Measurements from ENCODE around the gene FCAR. TPM values are rescaled to one million over a fixed set of nuclear protein-coding genes. Genes with fewer than 3 reads are reported as not detected.
"Not testable (repeated sequence)": the region's sequence is repeated elsewhere in the genome, so short reads cannot be mapped to it uniquely, and the experiment has no call there.

The FCAR gene
- total RNA-seq (2014; rRNA removed; shearing (Covaris generic); ENCODE audit: low replicate concordance): not detected in 2 replicates

GRCh38 chr19:54873990-54874389 lies at the start of gene FCAR:
Gene FCAR, plus strand, starts transcription at chr19:54874235. Its CDS starts 55 bp downstream, at chr19:54874290.
- no peaks in the 10 kb centered on the region for H3K9me3 ChIP-seq (ENCODE audit: low read length)
- H4K20me1 ChIP-seq (ENCODE audit: insufficient read depth, low read depth, low read length): no peaks in the 10 kb centered on the region
- no peak for DNase-seq
- no peaks in the 10 kb centered on the region for H3K4me1 ChIP-seq (ENCODE audit: low read length)
- no peak within 1 kb of the TSS for H2AFZ ChIP-seq (ENCODE audit: low read length)
- no peak within 1 kb of the TSS for H3K9ac ChIP-seq (ENCODE audit: low read length)
- no peak within 1 kb of the TSS for H3K4me3 ChIP-seq (ENCODE audit: low read length)
- H3K36me3 ChIP-seq (ENCODE audit: insufficient read depth, low read length): no peaks in the 10 kb centered on the region
- no peak within 1 kb of the TSS for H3K4me2 ChIP-seq (ENCODE audit: low read depth, low read length, poor library complexity, severe bottlenecking)
- no peaks in the 10 kb centered on the region for H3K79me2 ChIP-seq (ENCODE audit: low read length)
- no peaks in the 10 kb centered on the region for H3K9me2 ChIP-seq (replicated peaks; ENCODE audit: insufficient read depth, low read length)
- H3K27ac ChIP-seq (ENCODE audit: low read length): no peak within 1 kb of the TSS
- H3K27me3 ChIP-seq (ENCODE audit: low read length): no peaks in the 10 kb centered on the region

- H3K4me1 ChIP-seq (ENCODE audit: low read length); H3K27me3 ChIP-seq (ENCODE audit: low read length); DNase-seq; H3K79me2 ChIP-seq (ENCODE audit: low read length); H3K9me3 ChIP-seq (ENCODE audit: low read length); H3K4me3 ChIP-seq (ENCODE audit: low read length); H3K9ac ChIP-seq (ENCODE audit: low read length); H3K27ac ChIP-seq (ENCODE audit: low read length); H3K4me2 ChIP-seq (ENCODE audit: low read depth, low read length, poor library complexity, severe bottlenecking); H3K36me3 ChIP-seq (ENCODE audit: insufficient read depth, low read length); H2AFZ ChIP-seq (ENCODE audit: low read length); H3K9me2 ChIP-seq (replicated peaks; ENCODE audit: insufficient read depth, low read length); H4K20me1 ChIP-seq (ENCODE audit: insufficient read depth, low read depth, low read length): not testable (repeated sequence)
These were observed 49.6 kb upstream of the FCAR start for GRCh38 chr19:54824416-54824815.

DNA sequence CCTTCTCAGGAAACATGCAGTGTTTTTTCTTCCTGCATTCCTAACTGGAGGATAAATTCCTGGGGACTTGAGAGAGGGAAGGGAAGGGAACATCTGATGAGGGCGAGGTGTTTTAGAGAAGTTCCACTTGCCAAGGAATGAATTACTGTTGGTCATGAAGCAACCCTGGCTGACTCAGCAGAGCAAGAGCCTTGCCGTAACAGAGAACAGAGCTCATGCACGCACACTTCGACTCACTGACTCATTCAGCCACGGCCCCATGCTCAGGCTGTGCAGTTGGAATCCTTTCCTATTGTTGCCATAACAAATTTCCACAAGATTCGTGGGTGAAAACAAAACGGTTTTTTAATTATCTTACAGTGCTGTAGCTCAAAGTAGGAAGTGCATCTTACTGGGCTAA lies 48.7 kb upstream of the FCAR start:
- not testable (repeated sequence) for H2AFZ ChIP-seq (ENCODE audit: low read length); H3K4me3 ChIP-seq (ENCODE audit: low read length); H3K27me3 ChIP-seq (ENCODE audit: low read length); H3K27ac ChIP-seq (ENCODE audit: low read length); H3K9ac ChIP-seq (ENCODE audit: low read length); H3K9me3 ChIP-seq (ENCODE audit: low read length); H3K9me2 ChIP-seq (replicated peaks; ENCODE audit: insufficient read depth, low read length); H3K36me3 ChIP-seq (ENCODE audit: insufficient read depth, low read length); H4K20me1 ChIP-seq (ENCODE audit: insufficient read depth, low read depth, low read length); H3K4me2 ChIP-seq (ENCODE audit: low read depth, low read length, poor library complexity, severe bottlenecking); DNase-seq; H3K4me1 ChIP-seq (ENCODE audit: low read length); H3K79me2 ChIP-seq (ENCODE audit: low read length)

GRCh38 chr19:54828064-54828463 lies 46.0 kb upstream of the FCAR start:
- H3K4me1 ChIP-seq (ENCODE audit: low read length); H3K9ac ChIP-seq (ENCODE audit: low read length); H3K4me3 ChIP-seq (ENCODE audit: low read length); H3K79me2 ChIP-seq (ENCODE audit: low read length); DNase-seq; H3K27me3 ChIP-seq (ENCODE audit: low read length); H2AFZ ChIP-seq (ENCODE audit: low read length); H3K27ac ChIP-seq (ENCODE audit: low read length); H3K36me3 ChIP-seq (ENCODE audit: insufficient read depth, low read length); H3K4me2 ChIP-seq (ENCODE audit: low read depth, low read length, poor library complexity, severe bottlenecking); H4K20me1 ChIP-seq (ENCODE audit: insufficient read depth, low read depth, low read length); H3K9me3 ChIP-seq (ENCODE audit: low read length); H3K9me2 ChIP-seq (replicated peaks; ENCODE audit: insufficient read depth, low read length): not testable (repeated sequence)

DNA sequence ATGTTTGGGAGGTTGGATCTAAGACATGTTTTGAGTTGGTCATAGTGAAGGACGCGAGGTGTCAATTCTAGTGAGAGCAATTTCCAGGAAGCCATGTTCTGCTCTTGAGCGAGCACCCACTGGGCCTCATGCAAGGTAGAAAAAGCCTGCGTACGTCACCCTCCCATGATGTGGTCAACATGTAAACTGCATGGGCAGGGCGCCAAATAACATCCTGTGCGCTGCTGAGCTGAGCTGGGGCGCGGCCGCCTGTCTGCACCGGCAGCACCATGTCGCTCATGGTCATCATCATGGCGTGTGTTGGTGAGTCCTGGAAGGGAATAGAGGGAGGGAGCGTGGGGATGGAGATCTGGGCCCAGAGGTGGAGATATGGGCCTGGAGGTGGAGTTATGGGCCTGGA lies 41.5 kb upstream of the FCAR start, which contains the start of gene KIR2DS4:
Gene KIR2DS4, plus strand, starts transcription at position 181 of the 400 bp plus-strand sequence.
- H3K4me1 ChIP-seq (ENCODE audit: low read length): not testable (repeated sequence)

GRCh38 chr19:54835126-54835525 lies 38.9 kb upstream of the FCAR start:
- H3K9ac ChIP-seq (ENCODE audit: low read length); H3K4me1 ChIP-seq (ENCODE audit: low read length); H3K27me3 ChIP-seq (ENCODE audit: low read length); H3K4me2 ChIP-seq (ENCODE audit: low read depth, low read length, poor library complexity, severe bottlenecking); H3K9me3 ChIP-seq (ENCODE audit: low read length); H3K79me2 ChIP-seq (ENCODE audit: low read length); H3K4me3 ChIP-seq (ENCODE audit: low read length); DNase-seq; H4K20me1 ChIP-seq (ENCODE audit: insufficient read depth, low read depth, low read length); H2AFZ ChIP-seq (ENCODE audit: low read length); H3K27ac ChIP-seq (ENCODE audit: low read length); H3K9me2 ChIP-seq (replicated peaks; ENCODE audit: insufficient read depth, low read length); H3K36me3 ChIP-seq (ENCODE audit: insufficient read depth, low read length): not testable (repeated sequence)

More for the DNA sequence above, 41.5 kb upstream of the FCAR start, which contains the start of gene KIR2DS4:
- H3K27ac ChIP-seq (ENCODE audit: low read length); H4K20me1 ChIP-seq (ENCODE audit: insufficient read depth, low read depth, low read length); H3K9me3 ChIP-seq (ENCODE audit: low read length); H2AFZ ChIP-seq (ENCODE audit: low read length); H3K79me2 ChIP-seq (ENCODE audit: low read length); H3K27me3 ChIP-seq (ENCODE audit: low read length); DNase-seq; H3K36me3 ChIP-seq (ENCODE audit: insufficient read depth, low read length); H3K9me2 ChIP-seq (replicated peaks; ENCODE audit: insufficient read depth, low read length); H3K4me2 ChIP-seq (ENCODE audit: low read depth, low read length, poor library complexity, severe bottlenecking); H3K4me3 ChIP-seq (ENCODE audit: low read length); H3K9ac ChIP-seq (ENCODE audit: low read length): not testable (repeated sequence)

- not testable (repeated sequence) for H3K9ac ChIP-seq (ENCODE audit: low read length); H3K27ac ChIP-seq (ENCODE audit: low read length); H3K4me2 ChIP-seq (ENCODE audit: low read depth, low read length, poor library complexity, severe bottlenecking); H3K36me3 ChIP-seq (ENCODE audit: insufficient read depth, low read length); H3K9me3 ChIP-seq (ENCODE audit: low read length); H3K9me2 ChIP-seq (replicated peaks; ENCODE audit: insufficient read depth, low read length); H2AFZ ChIP-seq (ENCODE audit: low read length); H3K4me1 ChIP-seq (ENCODE audit: low read length); H3K27me3 ChIP-seq (ENCODE audit: low read length); DNase-seq; H4K20me1 ChIP-seq (ENCODE audit: insufficient read depth, low read depth, low read length); H3K79me2 ChIP-seq (ENCODE audit: low read length); H3K4me3 ChIP-seq (ENCODE audit: low read length)
These were observed 36.5 kb upstream of the FCAR start for GRCh38 chr19:54837522-54837921.

GRCh38 chr19:54843171-54843570 lies 30.9 kb upstream of the FCAR start:
- not testable (repeated sequence) for H2AFZ ChIP-seq (ENCODE audit: low read length); H3K27ac ChIP-seq (ENCODE audit: low read length); H3K9ac ChIP-seq (ENCODE audit: low read length)

GRCh38 chr19:54850061-54850640 lies 23.9 kb upstream of the FCAR start, which contains the start of gene KIR3DL2:
Gene KIR3DL2, plus strand, starts transcription at chr19:54850443. Its CDS starts 33 bp downstream, at chr19:54850476.
- H3K9me3 ChIP-seq (ENCODE audit: low read length); H3K36me3 ChIP-seq (ENCODE audit: insufficient read depth, low read length); H3K27ac ChIP-seq (ENCODE audit: low read length); H3K4me1 ChIP-seq (ENCODE audit: low read length); H4K20me1 ChIP-seq (ENCODE audit: insufficient read depth, low read depth, low read length); H3K4me2 ChIP-seq (ENCODE audit: low read depth, low read length, poor library complexity, severe bottlenecking); H3K27me3 ChIP-seq (ENCODE audit: low read length); H2AFZ ChIP-seq (ENCODE audit: low read length); H3K9ac ChIP-seq (ENCODE audit: low read length); H3K4me3 ChIP-seq (ENCODE audit: low read length); H3K79me2 ChIP-seq (ENCODE audit: low read length); H3K9me2 ChIP-seq (replicated peaks; ENCODE audit: insufficient read depth, low read length); DNase-seq: not testable (repeated sequence)

More at GRCh38 chr19:54843171-54843570, 30.9 kb upstream of the FCAR start:
- not testable (repeated sequence) for H3K36me3 ChIP-seq (ENCODE audit: insufficient read depth, low read length); H3K9me3 ChIP-seq (ENCODE audit: low read length); DNase-seq; H3K79me2 ChIP-seq (ENCODE audit: low read length); H3K27me3 ChIP-seq (ENCODE audit: low read length); H3K9me2 ChIP-seq (replicated peaks; ENCODE audit: insufficient read depth, low read length); H3K4me1 ChIP-seq (ENCODE audit: low read length); H3K4me3 ChIP-seq (ENCODE audit: low read length); H3K4me2 ChIP-seq (ENCODE audit: low read depth, low read length, poor library complexity, severe bottlenecking); H4K20me1 ChIP-seq (ENCODE audit: insufficient read depth, low read depth, low read length)

Data from Karpas-422 (cell line).